Endothelial cell of umbilical vein (primary cell): Measurements from ENCODE around the gene ANKRD40CL. TPM values are rescaled to one million over a fixed set of nuclear protein-coding genes. Genes with fewer than 3 reads are reported as not detected.
A peak's percentile ranks its signal among the peaks of the same experiment; 100 is the strongest.

ENCODE experiments used
- BruUV-seq: library from RNA; stranded (reverse); fragments of 400-500 nt; replicated peaks from 2 replicates; lab custom pipeline; 2021; lab: Mats Ljungman, UMichigan
- CTCF ChIA-PET: fragments of 300-600, 350-600 bp; sonication (Branson Sonifier 250); formaldehyde crosslinking; loops from one replicate; lab custom pipeline; 2021; ENCODE audit warnings: antibody characterized with exemption, inconsistent platforms; lab: Charles Lee
- POLR2A ChIA-PET: fragments of 300-600, 350-600 bp; sonication (Branson Sonifier 250); formaldehyde crosslinking; loops from one replicate; lab custom pipeline; 2021; ENCODE audit warnings: antibody characterized with exemption, inconsistent platforms; lab: Charles Lee
- DNase-seq: peaks from one replicate; pipeline ENCODE4 v3.0.0-alpha.2; 2011; ENCODE audit warnings: low read depth, low spot score
- FAIRE-seq: peaks from 2 replicates; lab custom pipeline; 2011; peaks lifted over from hg19 to GRCh38; lab: Jason Lieb, UNC
- H2AFZ ChIP-seq: 2 replicates; pipeline ENCODE4 v1.6.0; 2012; ENCODE audit warnings: low read depth, low read length, control low read depth, inconsistent platforms
- H3K27ac ChIP-seq: 2 replicates; pipeline ENCODE4 v1.5.1; 2011; ENCODE audit warnings: low read depth, mild to moderate bottlenecking, control low read depth, low read length, moderate library complexity; ENCODE audit not compliant: insufficient read depth
- H3K27me3 ChIP-seq, 2 experiments: 2 replicates each; pipeline versions ENCODE4 v1.6.0 to v1.6.1; 2011; ENCODE audit warnings: low read length in 2 of 2, mixed read lengths in 1 of 2; ENCODE audit not compliant: control insufficient read depth in 2 of 2, insufficient read depth in 2 of 2
- H3K36me3 ChIP-seq, 2 experiments: 2 replicates in 1 of 2; 3 replicates in 1 of 2; pipeline ENCODE4 v1.5.1; 2011; ENCODE audit warnings: low read length in 2 of 2, mild to moderate bottlenecking in 1 of 2, moderate library complexity in 1 of 2; ENCODE audit not compliant: control insufficient read depth in 2 of 2, insufficient read depth in 2 of 2; ENCODE audit errors: extremely low read depth in 1 of 2
- H3K4me1 ChIP-seq: 3 replicates; pipeline ENCODE4 v1.5.1; 2011; ENCODE audit warnings: mild to moderate bottlenecking, low read length; ENCODE audit not compliant: control insufficient read depth, insufficient read depth; ENCODE audit errors: extremely low read depth
- H3K4me2 ChIP-seq: 2 replicates; pipeline ENCODE4 v1.6.1; 2011; ENCODE audit warnings: low read length, control low read depth, mixed read lengths; ENCODE audit not compliant: insufficient read depth
- H3K4me3 ChIP-seq, 3 experiments: fragments of 200-600 bp in 1 of 3; sonication (generic), shearing (Covaris generic) in 1 of 3; replicated peaks in 1 of 3; 2 replicates each; pipeline ENCODE4 v1.5.1; 2011 to 2016; ENCODE audit warnings: control low read depth in 3 of 3, low read length in 3 of 3, mild to moderate bottlenecking in 2 of 3, inconsistent platforms in 1 of 3, low read depth in 1 of 3, moderate library complexity in 1 of 3; ENCODE audit not compliant: insufficient read depth in 1 of 3
- H3K79me2 ChIP-seq: 2 replicates; pipeline ENCODE4 v1.6.0; 2012; ENCODE audit warnings: low read length, inconsistent platforms; ENCODE audit not compliant: control insufficient read depth, insufficient read depth
- H3K9ac ChIP-seq: replicated peaks from 2 replicates; pipeline ENCODE3; 2011; ENCODE audit warnings: low read length, control low read depth; ENCODE audit not compliant: insufficient read depth; ENCODE audit errors: extremely low read depth
- H3K9me1 ChIP-seq: replicated peaks from 3 replicates; pipeline ENCODE4 v1.6.0; 2011; ENCODE audit warnings: mild to moderate bottlenecking, low read length; ENCODE audit not compliant: control insufficient read depth, insufficient read depth; ENCODE audit errors: extremely low read depth
- H3K9me3 ChIP-seq: replicated peaks from 2 replicates; pipeline ENCODE4 v1.5.1; 2012; ENCODE audit warnings: low read length, inconsistent platforms; ENCODE audit not compliant: control insufficient read depth, insufficient read depth
- H4K20me1 ChIP-seq: replicated peaks from 2 replicates; pipeline ENCODE3; 2011; ENCODE audit warnings: mild to moderate bottlenecking, low read length; ENCODE audit not compliant: control insufficient read depth, insufficient read depth; ENCODE audit errors: extremely low read depth
- EZH2 ChIP-seq: IDR thresholded peaks from 2 replicates; pipeline ENCODE4 v1.6.1; 2012; ENCODE audit warnings: borderline replicate concordance, low read depth, mild to moderate bottlenecking, moderate library complexity, low read length, inconsistent platforms; ENCODE audit not compliant: severe bottlenecking
- FOS ChIP-seq: IDR thresholded peaks from 2 replicates; pipeline ENCODE4 v1.6.1; 2011; ENCODE audit warnings: mild to moderate bottlenecking, low read length, moderate library complexity, borderline replicate concordance; ENCODE audit not compliant: insufficient read depth
- GATA2 ChIP-seq: IDR thresholded peaks from 2 replicates; pipeline ENCODE4 v1.7.0; 2011; ENCODE audit warnings: low read depth, mild to moderate bottlenecking, moderate library complexity, mixed read lengths, low read length; ENCODE audit not compliant: insufficient read length, insufficient read depth
- JUN ChIP-seq: IDR thresholded peaks from 2 replicates; pipeline ENCODE4 v1.6.1; 2011; ENCODE audit warnings: borderline replicate concordance, low read depth; ENCODE audit not compliant: insufficient read length, insufficient read depth
- MAX ChIP-seq: IDR thresholded peaks from 2 replicates; pipeline ENCODE4 v1.6.1; 2011; ENCODE audit not compliant: insufficient read depth, insufficient read length
- MYC ChIP-seq: IDR thresholded peaks from one replicate; pipeline ENCODE4 v1.6.1; 2011; ENCODE audit warnings: mild to moderate bottlenecking, low read depth, low read length
- POLR2A ChIP-seq: IDR thresholded peaks from 2 replicates; pipeline ENCODE4 v1.6.1; 2012; ENCODE audit warnings: low read depth, mild to moderate bottlenecking, control low read depth, low read length
- POLR2AphosphoS5 ChIP-seq: IDR thresholded peaks from 2 replicates; pipeline ENCODE4 v1.6.1; 2012; ENCODE audit warnings: low read depth, mild to moderate bottlenecking, control low read depth, low read length, moderate library complexity; ENCODE audit not compliant: insufficient read depth
- dilution Hi-C: fragments of 300-500 bp; cut with MboI; formaldehyde crosslinking; loops from one replicate; pipeline ENCODE4 v1.15.0; 2019; ENCODE audit warnings: low sequenced_read_pairs; ENCODE audit not compliant: extremely low pct_ligation_motif_present
- intact Hi-C: fragments of 100-400 bp; cut with micrococcal nuclease; formaldehyde crosslinking; loops from one replicate; pipeline ENCODE4 v1.10.0; 2022
- polyA plus RNA-seq, 4 experiments: library from polyadenylated mRNA; depleted of rRNA in 3 of 4; stranded (reverse) in 3 of 4; unstranded in 1 of 4; fragments of >200 nt; gene quantifications; 2 replicates each; pipeline versions ENCODE4 v1.2.1 to v1.2.3, GENCODE V29; 2011 to 2012; ENCODE audit warnings: missing spikeins in 1 of 4
- total RNA-seq: library from RNA; stranded (reverse); gene quantifications from 2 replicates; pipeline ENCODE4 v1.2.3, GENCODE V29; 2021
- TF ChIP-seq, protein P1 (sequence below), 2 donors: IDR thresholded peaks; 1 replicate in 1 of 2; 2 replicates in 1 of 2; pipeline ENCODE4 v1.5.1; 2011; ENCODE audit warnings: low read length in 2 of 2, mild to moderate bottlenecking in 2 of 2, moderate library complexity in 2 of 2, control low read depth in 1 of 2, inconsistent platforms in 1 of 2, low read depth in 1 of 2; ENCODE audit not compliant: insufficient read depth in 1 of 2; ENCODE audit errors: extremely low read depth in 1 of 2

Gene ANKRD40CL
- total and polyA plus RNA-seq, 2 donors (not counting 3 experiments of a cell fraction or from before 2014, with no cell fraction given): not detected

DNA sequence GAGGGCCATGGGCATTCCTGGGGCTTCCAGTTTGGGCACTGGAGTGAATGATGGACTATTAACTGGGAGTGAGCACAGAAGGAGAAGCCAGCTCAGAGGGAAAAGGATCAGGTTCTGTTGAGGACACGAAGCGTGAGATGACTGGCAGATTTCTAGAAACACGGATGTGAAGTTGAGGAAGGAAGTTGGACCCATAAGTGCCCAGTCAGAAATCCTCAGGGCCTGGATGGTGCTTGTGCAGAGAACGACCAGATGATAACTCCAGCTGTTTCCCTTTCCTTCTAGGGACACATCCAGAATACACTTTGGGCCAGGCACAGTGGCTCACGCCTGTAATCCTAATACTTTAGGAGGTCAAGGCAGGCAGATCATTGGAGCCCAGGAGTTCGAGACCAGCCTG, 23.3 kb upstream of the ANKRD40CL start:
- intact Hi-C loops: no loop called here
- TF ChIP-seq MAX (no peak), JUN (no peak), MYC (no peak), POLR2A (no peak), FOS (no peak), POLR2AphosphoS5 (no peak), GATA2 (no peak), EZH2 (no peak)
- TF ChIP-seq, protein P1, sequence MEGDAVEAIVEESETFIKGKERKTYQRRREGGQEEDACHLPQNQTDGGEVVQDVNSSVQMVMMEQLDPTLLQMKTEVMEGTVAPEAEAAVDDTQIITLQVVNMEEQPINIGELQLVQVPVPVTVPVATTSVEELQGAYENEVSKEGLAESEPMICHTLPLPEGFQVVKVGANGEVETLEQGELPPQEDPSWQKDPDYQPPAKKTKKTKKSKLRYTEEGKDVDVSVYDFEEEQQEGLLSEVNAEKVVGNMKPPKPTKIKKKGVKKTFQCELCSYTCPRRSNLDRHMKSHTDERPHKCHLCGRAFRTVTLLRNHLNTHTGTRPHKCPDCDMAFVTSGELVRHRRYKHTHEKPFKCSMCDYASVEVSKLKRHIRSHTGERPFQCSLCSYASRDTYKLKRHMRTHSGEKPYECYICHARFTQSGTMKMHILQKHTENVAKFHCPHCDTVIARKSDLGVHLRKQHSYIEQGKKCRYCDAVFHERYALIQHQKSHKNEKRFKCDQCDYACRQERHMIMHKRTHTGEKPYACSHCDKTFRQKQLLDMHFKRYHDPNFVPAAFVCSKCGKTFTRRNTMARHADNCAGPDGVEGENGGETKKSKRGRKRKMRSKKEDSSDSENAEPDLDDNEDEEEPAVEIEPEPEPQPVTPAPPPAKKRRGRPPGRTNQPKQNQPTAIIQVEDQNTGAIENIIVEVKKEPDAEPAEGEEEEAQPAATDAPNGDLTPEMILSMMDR (IDR thresholded peaks at IDR 0.05; ENCODE audit: extremely low read depth in 1 of 2, insufficient read depth in 1 of 2, low read depth in 1 of 2, low read length in 2 of 2): no peak
- H3K9ac ChIP-seq: no peak overlapping the region
- no peak overlapping the region for H3K27ac ChIP-seq
- ChIA-PET CTCF (interaction anchor here (0.6 to 1.5 kb wide), 9 partner anchors 8 to 51 kb away, joined by 3 to 6 read pairs (median 3); no protein-coding TSS in a partner anchor), POLR2A (no interaction called here)
- H3K27me3 ChIP-seq: peaks cover 0 to 3% of the 10 kb centered on the region in 2 experiments
- BruUV-seq: no TSS peak
- H4K20me1 ChIP-seq: no peaks in the 10 kb centered on the region
- no peak overlapping the region for H3K4me2 ChIP-seq
- H3K79me2 ChIP-seq: no peaks in the 10 kb centered on the region
- no peaks in the 10 kb centered on the region for H3K9me3 ChIP-seq
- FAIRE-seq (peak; percentile 47), DNase-seq (no peak)
- H3K9me1 ChIP-seq: no peaks in the 10 kb centered on the region
- no peak overlapping the region for H2AFZ ChIP-seq
- H3K36me3 ChIP-seq: no peaks in the 10 kb centered on the region
- H3K4me3 ChIP-seq: no peak overlapping the region
- dilution Hi-C loops: no loop called here
- no peaks in the 10 kb centered on the region for H3K4me1 ChIP-seq
